WTC11 (cell line): ENCODE results near the gene NTMT2. TPM values are rescaled to one million over a fixed set of nuclear protein-coding genes. Genes with fewer than 3 reads are reported as not detected.

Experiments
- ATAC-seq: fragments of 200-7000 bp; cut with Tn5 transposase; 2 replicates; pipeline ENCODE4 v1.10.0; 2021; ENCODE audit warnings: mild to moderate bottlenecking, moderate library complexity
- CTCF ChIA-PET: fragments of 300-600 bp; sonication (Branson Sonifier 250); formaldehyde crosslinking; loops from one replicate; lab custom pipeline; 2021; ENCODE audit warnings: antibody characterized with exemption; lab: Charles Lee
- POLR2A ChIA-PET: fragments of 350-600 bp; sonication (Branson Sonifier 250); formaldehyde crosslinking; loops from one replicate; lab custom pipeline; 2021; ENCODE audit warnings: antibody characterized with exemption; lab: Charles Lee
- DNase-seq: peaks from one replicate; pipeline ENCODE4 v3.0.0; 2021; ENCODE audit warnings: low spot score
- H3K27ac Mint-ChIP-seq: 2 replicates; pipeline ENCODE4 v1.8.0; 2021; ENCODE audit warnings: mixed read lengths
- H3K27me3 Mint-ChIP-seq: 2 replicates; pipeline ENCODE4 v1.8.0; 2021; ENCODE audit warnings: low read depth, mild to moderate bottlenecking, moderate library complexity, mixed read lengths
- H3K36me3 Mint-ChIP-seq: 2 replicates; pipeline ENCODE4 v1.8.0; 2021; ENCODE audit warnings: mixed read lengths
- H3K4me1 Mint-ChIP-seq: 2 replicates; pipeline ENCODE4 v1.8.0; 2022; ENCODE audit warnings: mixed read lengths
- H3K4me3 Mint-ChIP-seq: 2 replicates; pipeline ENCODE4 v1.8.0; 2021; ENCODE audit warnings: mild to moderate bottlenecking, moderate library complexity, mixed read lengths
- H3K9me3 Mint-ChIP-seq: 2 replicates; pipeline ENCODE4 v1.8.0; 2021; ENCODE audit warnings: mixed read lengths
- ELF4 ChIP-seq: sonication (generic); formaldehyde crosslinking; IDR thresholded peaks from 2 replicates; pipeline ENCODE4 v1.8.1; 2022; ENCODE audit warnings: low read depth, mild to moderate bottlenecking, moderate library complexity, missing genetic modification reagents
- EMX1 ChIP-seq: fragments of 250-450 bp; sonication (Bioruptor Pico); IDR thresholded peaks from 2 replicates; pipeline ENCODE4 v1.8.0; 2021; ENCODE audit warnings: mild to moderate bottlenecking
- PRDM15 ChIP-seq: sonication (generic); formaldehyde crosslinking; IDR thresholded peaks from 2 replicates; pipeline ENCODE4 v1.8.0; 2022; ENCODE audit warnings: missing genetic modification reagents
- USF1 ChIP-seq: sonication (generic); formaldehyde crosslinking; IDR thresholded peaks from 2 replicates; pipeline ENCODE4 v1.8.0; 2022; ENCODE audit warnings: mild to moderate bottlenecking, missing genetic modification reagents
- ZNF138 ChIP-seq: sonication (generic); formaldehyde crosslinking; conservative IDR thresholded peaks from 2 replicates; pipeline ENCODE4 v1.8.1; 2022; ENCODE audit warnings: mild to moderate bottlenecking, moderate library complexity, missing genetic modification reagents
- ZNF232 ChIP-seq: sonication (generic); formaldehyde crosslinking; IDR thresholded peaks from 2 replicates; pipeline ENCODE4 v1.8.0; 2022; ENCODE audit warnings: mild to moderate bottlenecking, missing genetic modification reagents
- ZNF532 ChIP-seq: fragments of 250-450 bp; sonication (Bioruptor Pico); IDR thresholded peaks from 2 replicates; pipeline ENCODE4 v1.9.0; 2021; ENCODE audit warnings: mild to moderate bottlenecking, borderline replicate concordance
- total RNA-seq: library from RNA; stranded (reverse); gene quantifications from 3 replicates; pipeline ENCODE4 v1.2.3, GENCODE V29; 2021
- TF ChIP-seq, protein P1 (sequence below): sonication (generic); formaldehyde crosslinking; conservative IDR thresholded peaks from 2 replicates; pipeline ENCODE4 v1.8.1; 2023; ENCODE audit warnings: mild to moderate bottlenecking, low read depth, missing genetic modification reagents, moderate library complexity
- TF ChIP-seq, protein P2 (sequence below): sonication (generic); formaldehyde crosslinking; IDR thresholded peaks from 2 replicates; pipeline ENCODE4 v1.8.1; 2023; ENCODE audit warnings: mild to moderate bottlenecking, missing genetic modification reagents
- TF ChIP-seq, protein P3 (sequence below): sonication (generic); formaldehyde crosslinking; IDR thresholded peaks from 2 replicates; pipeline ENCODE4 v1.8.1; 2022; ENCODE audit warnings: low read depth, missing genetic modification reagents, borderline replicate concordance

The NTMT2 gene
- total RNA-seq, 1 experiment from 2014 or later: 0.24 TPM

DNA sequence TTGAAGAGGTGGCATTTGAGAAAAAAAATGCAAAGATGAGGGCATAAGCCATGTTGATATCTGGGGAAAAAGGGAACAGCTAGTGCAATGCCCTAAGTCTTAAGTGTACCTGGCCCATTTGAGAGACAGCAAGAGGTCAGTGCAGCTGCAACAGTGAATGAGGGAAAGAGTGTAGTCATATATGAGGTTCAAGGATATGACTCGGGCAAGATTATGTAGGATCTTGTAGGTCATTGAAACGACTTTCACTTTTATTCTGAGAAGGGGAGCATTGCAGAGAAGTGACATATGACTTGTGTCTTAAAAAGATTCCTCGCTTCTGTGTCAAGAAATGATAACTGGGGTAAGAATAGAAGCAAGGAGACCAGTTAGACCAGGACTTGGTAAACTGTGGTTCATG, 31.0 kb downstream of the NTMT2 start (continued):
- TF ChIP-seq ZNF532 (CRISPR knock-in tag) (no peak), EMX1 (CRISPR knock-in tag) (no peak), PRDM15 (CRISPR knock-in tag) (no peak), ZNF232 (CRISPR knock-in tag) (no peak), ELF4 (CRISPR knock-in tag) (no peak)
- TF ChIP-seq, protein P1, sequence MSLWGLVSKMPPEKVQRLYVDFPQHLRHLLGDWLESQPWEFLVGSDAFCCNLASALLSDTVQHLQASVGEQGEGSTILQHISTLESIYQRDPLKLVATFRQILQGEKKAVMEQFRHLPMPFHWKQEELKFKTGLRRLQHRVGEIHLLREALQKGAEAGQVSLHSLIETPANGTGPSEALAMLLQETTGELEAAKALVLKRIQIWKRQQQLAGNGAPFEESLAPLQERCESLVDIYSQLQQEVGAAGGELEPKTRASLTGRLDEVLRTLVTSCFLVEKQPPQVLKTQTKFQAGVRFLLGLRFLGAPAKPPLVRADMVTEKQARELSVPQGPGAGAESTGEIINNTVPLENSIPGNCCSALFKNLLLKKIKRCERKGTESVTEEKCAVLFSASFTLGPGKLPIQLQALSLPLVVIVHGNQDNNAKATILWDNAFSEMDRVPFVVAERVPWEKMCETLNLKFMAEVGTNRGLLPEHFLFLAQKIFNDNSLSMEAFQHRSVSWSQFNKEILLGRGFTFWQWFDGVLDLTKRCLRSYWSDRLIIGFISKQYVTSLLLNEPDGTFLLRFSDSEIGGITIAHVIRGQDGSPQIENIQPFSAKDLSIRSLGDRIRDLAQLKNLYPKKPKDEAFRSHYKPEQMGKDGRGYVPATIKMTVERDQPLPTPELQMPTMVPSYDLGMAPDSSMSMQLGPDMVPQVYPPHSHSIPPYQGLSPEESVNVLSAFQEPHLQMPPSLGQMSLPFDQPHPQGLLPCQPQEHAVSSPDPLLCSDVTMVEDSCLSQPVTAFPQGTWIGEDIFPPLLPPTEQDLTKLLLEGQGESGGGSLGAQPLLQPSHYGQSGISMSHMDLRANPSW (CRISPR knock-in tag): no peak
- TF ChIP-seq, all 79 proteins: peak for 0

DNA sequence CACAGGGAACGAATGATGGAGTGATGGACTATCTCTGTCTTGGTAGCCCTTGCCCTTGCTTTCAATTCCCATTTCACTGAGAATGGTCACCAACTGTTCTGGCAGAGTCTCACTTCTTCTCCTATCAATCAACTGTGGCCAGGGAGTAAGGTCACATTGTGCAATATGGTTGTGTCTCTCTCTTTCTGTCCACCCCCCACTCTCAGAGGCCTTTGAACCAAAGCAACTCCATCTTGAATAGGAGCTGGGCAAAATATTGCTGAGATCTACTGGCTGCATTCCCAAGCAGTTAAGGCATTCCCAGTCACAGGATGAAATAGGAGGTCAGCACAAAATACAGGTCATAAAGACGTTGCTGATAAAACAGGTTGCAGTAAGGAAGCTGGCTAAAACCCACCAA, 36.7 kb downstream of the NTMT2 start:
- POLR2A ChIA-PET: no interaction called here
- Mint-ChIP-seq H3K4me1 (no peaks in the 10 kb centered on the region), H3K4me3 (no peak overlapping the region), H3K27me3 (no peaks in the 10 kb centered on the region), H3K36me3 (no peaks in the 10 kb centered on the region; the same call in 1 of the 2 replicates), H3K9me3 (peaks cover 22% of the 10 kb centered on the region), H3K27ac (no peak overlapping the region)
- TF ChIP-seq, protein P2, sequence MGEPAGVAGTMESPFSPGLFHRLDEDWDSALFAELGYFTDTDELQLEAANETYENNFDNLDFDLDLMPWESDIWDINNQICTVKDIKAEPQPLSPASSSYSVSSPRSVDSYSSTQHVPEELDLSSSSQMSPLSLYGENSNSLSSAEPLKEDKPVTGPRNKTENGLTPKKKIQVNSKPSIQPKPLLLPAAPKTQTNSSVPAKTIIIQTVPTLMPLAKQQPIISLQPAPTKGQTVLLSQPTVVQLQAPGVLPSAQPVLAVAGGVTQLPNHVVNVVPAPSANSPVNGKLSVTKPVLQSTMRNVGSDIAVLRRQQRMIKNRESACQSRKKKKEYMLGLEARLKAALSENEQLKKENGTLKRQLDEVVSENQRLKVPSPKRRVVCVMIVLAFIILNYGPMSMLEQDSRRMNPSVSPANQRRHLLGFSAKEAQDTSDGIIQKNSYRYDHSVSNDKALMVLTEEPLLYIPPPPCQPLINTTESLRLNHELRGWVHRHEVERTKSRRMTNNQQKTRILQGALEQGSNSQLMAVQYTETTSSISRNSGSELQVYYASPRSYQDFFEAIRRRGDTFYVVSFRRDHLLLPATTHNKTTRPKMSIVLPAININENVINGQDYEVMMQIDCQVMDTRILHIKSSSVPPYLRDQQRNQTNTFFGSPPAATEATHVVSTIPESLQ: no peak
- DNase-seq (no peak), ATAC-seq (no peak)
- CTCF ChIA-PET: no interaction called here

- Mint-ChIP-seq H3K4me1 (no peaks in the 10 kb centered on the region), H3K36me3 (no peaks in the 10 kb centered on the region), H3K27ac (no peak overlapping the region), H3K4me3 (no peak overlapping the region), H3K27me3 (no peaks in the 10 kb centered on the region), H3K9me3 (peaks cover 30% of the 10 kb centered on the region)
- DNase-seq (no peak), ATAC-seq (no peak)
- ChIA-PET POLR2A (no interaction called here), CTCF (no interaction called here)
- TF ChIP-seq USF1 (CRISPR knock-in tag) (no peak), ZNF138 (no peak)
- TF ChIP-seq, protein P3, sequence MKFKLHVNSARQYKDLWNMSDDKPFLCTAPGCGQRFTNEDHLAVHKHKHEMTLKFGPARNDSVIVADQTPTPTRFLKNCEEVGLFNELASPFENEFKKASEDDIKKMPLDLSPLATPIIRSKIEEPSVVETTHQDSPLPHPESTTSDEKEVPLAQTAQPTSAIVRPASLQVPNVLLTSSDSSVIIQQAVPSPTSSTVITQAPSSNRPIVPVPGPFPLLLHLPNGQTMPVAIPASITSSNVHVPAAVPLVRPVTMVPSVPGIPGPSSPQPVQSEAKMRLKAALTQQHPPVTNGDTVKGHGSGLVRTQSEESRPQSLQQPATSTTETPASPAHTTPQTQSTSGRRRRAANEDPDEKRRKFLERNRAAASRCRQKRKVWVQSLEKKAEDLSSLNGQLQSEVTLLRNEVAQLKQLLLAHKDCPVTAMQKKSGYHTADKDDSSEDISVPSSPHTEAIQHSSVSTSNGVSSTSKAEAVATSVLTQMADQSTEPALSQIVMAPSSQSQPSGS (CRISPR knock-in tag): no peak
Observed at GRCh38 chr1:170192546-170192945, 46.8 kb downstream of the NTMT2 start.
